HepG2 (cell line): Measurements from ENCODE around the gene RNF208. TPM values are rescaled to one million over a fixed set of nuclear protein-coding genes. Genes with fewer than 3 reads are reported as not detected.

ENCODE experiments used
- PTBP1 ChIP-seq: fragments of 200-400 bp; formaldehyde crosslinking; IDR thresholded peaks from 2 replicates; pipeline ENCODE4 v1.6.1; 2018; ENCODE audit warnings: low read length, low read depth; ENCODE audit not compliant: poor library complexity, severe bottlenecking
- REPIN1 ChIP-seq: sonication (generic); formaldehyde crosslinking; IDR thresholded peaks from 2 replicates; pipeline ENCODE4 v1.8.0; 2022; ENCODE audit warnings: missing genetic modification reagents, low read depth, mild to moderate bottlenecking, borderline replicate concordance
- SOX13 ChIP-seq, 3 experiments: fragments of 450-650 bp in 1 of 3; sonication (generic) in 1 of 3; formaldehyde crosslinking in 1 of 3; IDR thresholded peaks in 2 of 3; conservative IDR thresholded peaks in 1 of 3; 2 replicates each; pipeline versions ENCODE4 v1.5.0 to v1.6.1; 2016 to 2020; ENCODE audit warnings: antibody characterized with exemption in 1 of 3, mild to moderate bottlenecking in 1 of 3, missing compliant biosample characterization in 1 of 3, missing genetic modification reagents in 1 of 3, moderate library complexity in 1 of 3
- STAT5B ChIP-seq: sonication (generic); formaldehyde crosslinking; IDR thresholded peaks from 2 replicates; pipeline ENCODE4 v1.4.0; 2020; ENCODE audit warnings: missing genetic modification reagents
- ZEB1 ChIP-seq: IDR thresholded peaks from 2 replicates; pipeline ENCODE4 v1.6.1; 2012; ENCODE audit warnings: mild to moderate bottlenecking, low read depth, inconsistent platforms; ENCODE audit not compliant: insufficient replicate concordance
- ZNF367 ChIP-seq: sonication (generic); formaldehyde crosslinking; IDR thresholded peaks from 2 replicates; pipeline ENCODE4 v1.4.0; 2020; ENCODE audit warnings: missing genetic modification reagents, borderline replicate concordance
- ZNF496 ChIP-seq: sonication (generic); formaldehyde crosslinking; IDR thresholded peaks from 2 replicates; pipeline ENCODE4 v1.8.1; 2023; ENCODE audit warnings: mild to moderate bottlenecking, moderate library complexity, missing genetic modification reagents; ENCODE audit not compliant: insufficient replicate concordance
- ZNF772 ChIP-seq: sonication (generic); formaldehyde crosslinking; IDR thresholded peaks from 2 replicates; pipeline ENCODE4 v1.5.0; 2020; ENCODE audit warnings: mild to moderate bottlenecking, missing genetic modification reagents
- ZNF775 ChIP-seq: sonication (generic); formaldehyde crosslinking; IDR thresholded peaks from 2 replicates; pipeline ENCODE4 v1.4.0; 2020; ENCODE audit warnings: missing genetic modification reagents, mild to moderate bottlenecking, moderate library complexity, borderline replicate concordance
- polyA plus RNA-seq, 8 experiments: library from polyadenylated mRNA; depleted of rRNA in 3 of 8; stranded (reverse) in 7 of 8; unstranded in 1 of 8; fragments of >200 nt; fragmentation: Illumina TruSeq in 4 of 8; extraction: Trizol in 4 of 8; gene quantifications; 2 replicates each; pipeline versions ENCODE4 v1.2.1 to v1.2.3, GENCODE V29; 2011 to 2016; ENCODE audit warnings: low read depth in 4 of 8, missing spikeins in 1 of 8, mixed read lengths in 1 of 8; ENCODE audit not compliant: insufficient read depth in 1 of 8
- total RNA-seq, 5 experiments: library from RNA; depleted of rRNA; stranded (reverse); fragments of >200 nt; fragmentation: Illumina TruSeq; extraction: Trizol; gene quantifications; 2 replicates each; pipeline ENCODE4 v1.2.3, GENCODE V29; 2016; ENCODE audit warnings: low read depth in 1 of 5
- TF ChIP-seq, protein P1 (sequence below): sonication (generic); formaldehyde crosslinking; IDR thresholded peaks from 2 replicates; pipeline ENCODE4 v1.4.0; 2020; ENCODE audit warnings: mild to moderate bottlenecking, missing genetic modification reagents
- TF ChIP-seq, protein P2 (sequence below): sonication (generic); formaldehyde crosslinking; IDR thresholded peaks from 2 replicates; pipeline ENCODE4 v1.5.0; 2020; ENCODE audit warnings: missing genetic modification reagents
- TF ChIP-seq, protein P3 (sequence below): sonication (generic); formaldehyde crosslinking; IDR thresholded peaks from 2 replicates; pipeline ENCODE4 v1.4.0; 2020; ENCODE audit warnings: missing genetic modification reagents, borderline replicate concordance
- TF ChIP-seq, protein P4 (sequence below): sonication (generic); formaldehyde crosslinking; IDR thresholded peaks from 2 replicates; pipeline ENCODE4 v1.4.0; 2020; ENCODE audit warnings: missing genetic modification reagents
- TF ChIP-seq, protein P5 (sequence below): sonication (generic); formaldehyde crosslinking; IDR thresholded peaks from 2 replicates; pipeline ENCODE4 v1.5.0; 2020; ENCODE audit warnings: mild to moderate bottlenecking, missing genetic modification reagents, borderline replicate concordance

RNF208 gene
- total and polyA plus RNA-seq, 2 of the 13 experiments (the other 11 are each of a cell fraction or from before 2014, with no cell fraction given): 1.6 to 2.1 TPM

DNA sequence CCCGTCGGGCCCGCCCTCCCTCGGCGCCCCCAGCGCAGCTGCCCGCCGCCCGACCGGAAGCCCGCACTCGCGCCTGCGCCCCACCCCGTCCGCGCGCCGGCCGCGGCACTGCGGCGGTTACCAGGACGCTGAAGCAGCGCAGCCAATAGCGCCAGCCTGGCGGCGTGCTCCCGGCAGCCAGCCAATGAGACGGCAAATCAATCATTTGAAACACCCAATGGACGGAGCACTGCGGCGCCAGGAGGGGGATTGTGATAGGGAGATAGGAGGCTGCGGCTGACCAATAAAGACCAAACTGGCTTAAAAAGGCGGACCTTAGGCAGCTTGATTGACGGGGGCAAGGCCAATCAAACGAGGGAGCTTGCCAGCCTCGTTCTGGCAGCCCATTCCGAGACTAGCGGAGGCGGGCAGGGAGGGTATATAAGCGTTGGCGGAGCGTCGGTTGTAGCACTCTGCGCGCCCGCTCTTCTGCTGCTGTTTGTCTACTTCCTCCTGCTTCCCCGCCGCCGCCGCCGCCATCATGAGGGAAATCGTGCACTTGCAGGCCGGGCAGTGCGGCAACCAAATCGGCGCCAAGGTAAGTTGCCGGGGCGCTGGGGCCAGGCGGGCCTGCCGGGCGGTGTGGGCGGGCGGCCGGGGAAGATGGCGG, 18.9 kb upstream of the RNF208 start, which contains the start of gene TUBB4B (continued):
- TF ChIP-seq, protein P1, sequence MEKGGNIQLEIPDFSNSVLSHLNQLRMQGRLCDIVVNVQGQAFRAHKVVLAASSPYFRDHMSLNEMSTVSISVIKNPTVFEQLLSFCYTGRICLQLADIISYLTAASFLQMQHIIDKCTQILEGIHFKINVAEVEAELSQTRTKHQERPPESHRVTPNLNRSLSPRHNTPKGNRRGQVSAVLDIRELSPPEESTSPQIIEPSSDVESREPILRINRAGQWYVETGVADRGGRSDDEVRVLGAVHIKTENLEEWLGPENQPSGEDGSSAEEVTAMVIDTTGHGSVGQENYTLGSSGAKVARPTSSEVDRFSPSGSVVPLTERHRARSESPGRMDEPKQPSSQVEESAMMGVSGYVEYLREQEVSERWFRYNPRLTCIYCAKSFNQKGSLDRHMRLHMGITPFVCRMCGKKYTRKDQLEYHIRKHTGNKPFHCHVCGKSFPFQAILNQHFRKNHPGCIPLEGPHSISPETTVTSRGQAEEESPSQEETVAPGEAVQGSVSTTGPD (CRISPR knock-in tag): no peak
- TF ChIP-seq ZNF772 (CRISPR knock-in tag): peak; percentile 68; the same call in 1 of the 2 replicates
- TF ChIP-seq, protein P2, sequence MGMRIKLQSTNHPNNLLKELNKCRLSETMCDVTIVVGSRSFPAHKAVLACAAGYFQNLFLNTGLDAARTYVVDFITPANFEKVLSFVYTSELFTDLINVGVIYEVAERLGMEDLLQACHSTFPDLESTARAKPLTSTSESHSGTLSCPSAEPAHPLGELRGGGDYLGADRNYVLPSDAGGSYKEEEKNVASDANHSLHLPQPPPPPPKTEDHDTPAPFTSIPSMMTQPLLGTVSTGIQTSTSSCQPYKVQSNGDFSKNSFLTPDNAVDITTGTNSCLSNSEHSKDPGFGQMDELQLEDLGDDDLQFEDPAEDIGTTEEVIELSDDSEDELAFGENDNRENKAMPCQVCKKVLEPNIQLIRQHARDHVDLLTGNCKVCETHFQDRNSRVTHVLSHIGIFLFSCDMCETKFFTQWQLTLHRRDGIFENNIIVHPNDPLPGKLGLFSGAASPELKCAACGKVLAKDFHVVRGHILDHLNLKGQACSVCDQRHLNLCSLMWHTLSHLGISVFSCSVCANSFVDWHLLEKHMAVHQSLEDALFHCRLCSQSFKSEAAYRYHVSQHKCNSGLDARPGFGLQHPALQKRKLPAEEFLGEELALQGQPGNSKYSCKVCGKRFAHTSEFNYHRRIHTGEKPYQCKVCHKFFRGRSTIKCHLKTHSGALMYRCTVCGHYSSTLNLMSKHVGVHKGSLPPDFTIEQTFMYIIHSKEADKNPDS (CRISPR knock-in tag): no peak
- TF ChIP-seq, protein P3, sequence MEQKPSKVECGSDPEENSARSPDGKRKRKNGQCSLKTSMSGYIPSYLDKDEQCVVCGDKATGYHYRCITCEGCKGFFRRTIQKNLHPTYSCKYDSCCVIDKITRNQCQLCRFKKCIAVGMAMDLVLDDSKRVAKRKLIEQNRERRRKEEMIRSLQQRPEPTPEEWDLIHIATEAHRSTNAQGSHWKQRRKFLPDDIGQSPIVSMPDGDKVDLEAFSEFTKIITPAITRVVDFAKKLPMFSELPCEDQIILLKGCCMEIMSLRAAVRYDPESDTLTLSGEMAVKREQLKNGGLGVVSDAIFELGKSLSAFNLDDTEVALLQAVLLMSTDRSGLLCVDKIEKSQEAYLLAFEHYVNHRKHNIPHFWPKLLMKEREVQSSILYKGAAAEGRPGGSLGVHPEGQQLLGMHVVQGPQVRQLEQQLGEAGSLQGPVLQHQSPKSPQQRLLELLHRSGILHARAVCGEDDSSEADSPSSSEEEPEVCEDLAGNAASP (CRISPR knock-in tag): no peak
- no peak for TF ChIP-seq ZNF775
- no peak for TF ChIP-seq ZNF496 (CRISPR knock-in tag)
- TF ChIP-seq, protein P4, sequence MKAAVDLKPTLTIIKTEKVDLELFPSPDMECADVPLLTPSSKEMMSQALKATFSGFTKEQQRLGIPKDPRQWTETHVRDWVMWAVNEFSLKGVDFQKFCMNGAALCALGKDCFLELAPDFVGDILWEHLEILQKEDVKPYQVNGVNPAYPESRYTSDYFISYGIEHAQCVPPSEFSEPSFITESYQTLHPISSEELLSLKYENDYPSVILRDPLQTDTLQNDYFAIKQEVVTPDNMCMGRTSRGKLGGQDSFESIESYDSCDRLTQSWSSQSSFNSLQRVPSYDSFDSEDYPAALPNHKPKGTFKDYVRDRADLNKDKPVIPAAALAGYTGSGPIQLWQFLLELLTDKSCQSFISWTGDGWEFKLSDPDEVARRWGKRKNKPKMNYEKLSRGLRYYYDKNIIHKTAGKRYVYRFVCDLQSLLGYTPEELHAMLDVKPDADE (CRISPR knock-in tag): 0 out of 2 replicates have a peak, but pooled peaks have one; percentile 16
- TF ChIP-seq ZEB1: no peak
- TF ChIP-seq PTBP1: no peak
- TF ChIP-seq SOX13 (IDR thresholded peaks at IDR 0.05): peak; percentile 62; the same call in 1 of the 2 replicates
- TF ChIP-seq SOX13 (CRISPR knock-in tag; conservative IDR thresholded peaks at IDR 0.05 in 1 of 2, IDR thresholded peaks at IDR 0.05 in 1 of 2): peak in 1 of 2 experiments; percentile 37; a peak in 1 of 4 replicates
- peak; percentile 81; the same call in 1 of the 2 replicates for TF ChIP-seq ZNF367 (CRISPR knock-in tag)
- TF ChIP-seq, protein P5, sequence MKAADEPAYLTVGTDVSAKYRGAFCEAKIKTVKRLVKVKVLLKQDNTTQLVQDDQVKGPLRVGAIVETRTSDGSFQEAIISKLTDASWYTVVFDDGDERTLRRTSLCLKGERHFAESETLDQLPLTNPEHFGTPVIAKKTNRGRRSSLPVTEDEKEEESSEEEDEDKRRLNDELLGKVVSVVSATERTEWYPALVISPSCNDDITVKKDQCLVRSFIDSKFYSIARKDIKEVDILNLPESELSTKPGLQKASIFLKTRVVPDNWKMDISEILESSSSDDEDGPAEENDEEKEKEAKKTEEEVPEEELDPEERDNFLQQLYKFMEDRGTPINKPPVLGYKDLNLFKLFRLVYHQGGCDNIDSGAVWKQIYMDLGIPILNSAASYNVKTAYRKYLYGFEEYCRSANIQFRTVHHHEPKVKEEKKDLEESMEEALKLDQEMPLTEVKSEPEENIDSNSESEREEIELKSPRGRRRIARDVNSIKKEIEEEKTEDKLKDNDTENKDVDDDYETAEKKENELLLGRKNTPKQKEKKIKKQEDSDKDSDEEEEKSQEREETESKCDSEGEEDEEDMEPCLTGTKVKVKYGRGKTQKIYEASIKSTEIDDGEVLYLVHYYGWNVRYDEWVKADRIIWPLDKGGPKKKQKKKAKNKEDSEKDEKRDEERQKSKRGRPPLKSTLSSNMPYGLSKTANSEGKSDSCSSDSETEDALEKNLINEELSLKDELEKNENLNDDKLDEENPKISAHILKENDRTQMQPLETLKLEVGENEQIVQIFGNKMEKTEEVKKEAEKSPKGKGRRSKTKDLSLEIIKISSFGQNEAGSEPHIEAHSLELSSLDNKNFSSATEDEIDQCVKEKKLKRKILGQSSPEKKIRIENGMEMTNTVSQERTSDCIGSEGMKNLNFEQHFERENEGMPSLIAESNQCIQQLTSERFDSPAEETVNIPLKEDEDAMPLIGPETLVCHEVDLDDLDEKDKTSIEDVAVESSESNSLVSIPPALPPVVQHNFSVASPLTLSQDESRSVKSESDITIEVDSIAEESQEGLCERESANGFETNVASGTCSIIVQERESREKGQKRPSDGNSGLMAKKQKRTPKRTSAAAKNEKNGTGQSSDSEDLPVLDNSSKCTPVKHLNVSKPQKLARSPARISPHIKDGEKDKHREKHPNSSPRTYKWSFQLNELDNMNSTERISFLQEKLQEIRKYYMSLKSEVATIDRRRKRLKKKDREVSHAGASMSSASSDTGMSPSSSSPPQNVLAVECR (CRISPR knock-in tag): peak; percentile 33; the same call in 1 of the 2 replicates
- peak; percentile 54 for TF ChIP-seq REPIN1 (CRISPR knock-in tag)
- TF ChIP-seq STAT5B: 0 out of 2 replicates have a peak, but pooled peaks have one; percentile 42
